Keratinocyte (primary cell): ENCODE results near the gene MAPK8.

Source experiments
- EZH2 ChIP-seq: IDR thresholded peaks from one replicate; pipeline ENCODE4 v1.6.1; 2012; ENCODE audit warnings: inconsistent platforms, mild to moderate bottlenecking, low read length, moderate library complexity
- TF ChIP-seq, protein P1 (sequence below), 3 experiments: IDR thresholded peaks in 1 of 3; conservative IDR thresholded peaks in 1 of 3; optimal IDR thresholded peaks in 1 of 3; 2 replicates in 2 of 3; 3 replicates in 1 of 3; pipeline versions ENCODE3 to v1.5.1; 2011; ENCODE audit warnings: low read length in 3 of 3, mild to moderate bottlenecking in 3 of 3, moderate library complexity in 2 of 3, control low read depth in 1 of 3, inconsistent platforms in 1 of 3; ENCODE audit not compliant: insufficient read depth in 2 of 3; ENCODE audit errors: extremely low read depth in 1 of 3

GRCh38 chr10:48451969-48452878 lies 145.7 kb downstream of the MAPK8 start:
- TF ChIP-seq, protein P1, sequence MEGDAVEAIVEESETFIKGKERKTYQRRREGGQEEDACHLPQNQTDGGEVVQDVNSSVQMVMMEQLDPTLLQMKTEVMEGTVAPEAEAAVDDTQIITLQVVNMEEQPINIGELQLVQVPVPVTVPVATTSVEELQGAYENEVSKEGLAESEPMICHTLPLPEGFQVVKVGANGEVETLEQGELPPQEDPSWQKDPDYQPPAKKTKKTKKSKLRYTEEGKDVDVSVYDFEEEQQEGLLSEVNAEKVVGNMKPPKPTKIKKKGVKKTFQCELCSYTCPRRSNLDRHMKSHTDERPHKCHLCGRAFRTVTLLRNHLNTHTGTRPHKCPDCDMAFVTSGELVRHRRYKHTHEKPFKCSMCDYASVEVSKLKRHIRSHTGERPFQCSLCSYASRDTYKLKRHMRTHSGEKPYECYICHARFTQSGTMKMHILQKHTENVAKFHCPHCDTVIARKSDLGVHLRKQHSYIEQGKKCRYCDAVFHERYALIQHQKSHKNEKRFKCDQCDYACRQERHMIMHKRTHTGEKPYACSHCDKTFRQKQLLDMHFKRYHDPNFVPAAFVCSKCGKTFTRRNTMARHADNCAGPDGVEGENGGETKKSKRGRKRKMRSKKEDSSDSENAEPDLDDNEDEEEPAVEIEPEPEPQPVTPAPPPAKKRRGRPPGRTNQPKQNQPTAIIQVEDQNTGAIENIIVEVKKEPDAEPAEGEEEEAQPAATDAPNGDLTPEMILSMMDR (optimal IDR thresholded peaks at IDR 0.05 in 1 of 3, IDR thresholded peaks at IDR 0.05 in 1 of 3, conservative IDR thresholded peaks at IDR 0.05 in 1 of 3; ENCODE audit: extremely low read depth in 1 of 3, insufficient read depth in 2 of 3, low read length in 3 of 3), result no peak
- TF ChIP-seq EZH2, result no peak
